GM20431 (cell line): Measurements from ENCODE around the gene HLA-DPB1.

Experiments
- in situ Hi-C: fragments of 300-500 bp; cut with MseI, MboI; formaldehyde crosslinking; loops from one replicate; pipeline ENCODE4 v1.15.0; 2020; ENCODE audit warnings: low sequenced_read_pairs; ENCODE audit not compliant: unreplicated experiment

The HLA-DPB1 gene

DNA sequence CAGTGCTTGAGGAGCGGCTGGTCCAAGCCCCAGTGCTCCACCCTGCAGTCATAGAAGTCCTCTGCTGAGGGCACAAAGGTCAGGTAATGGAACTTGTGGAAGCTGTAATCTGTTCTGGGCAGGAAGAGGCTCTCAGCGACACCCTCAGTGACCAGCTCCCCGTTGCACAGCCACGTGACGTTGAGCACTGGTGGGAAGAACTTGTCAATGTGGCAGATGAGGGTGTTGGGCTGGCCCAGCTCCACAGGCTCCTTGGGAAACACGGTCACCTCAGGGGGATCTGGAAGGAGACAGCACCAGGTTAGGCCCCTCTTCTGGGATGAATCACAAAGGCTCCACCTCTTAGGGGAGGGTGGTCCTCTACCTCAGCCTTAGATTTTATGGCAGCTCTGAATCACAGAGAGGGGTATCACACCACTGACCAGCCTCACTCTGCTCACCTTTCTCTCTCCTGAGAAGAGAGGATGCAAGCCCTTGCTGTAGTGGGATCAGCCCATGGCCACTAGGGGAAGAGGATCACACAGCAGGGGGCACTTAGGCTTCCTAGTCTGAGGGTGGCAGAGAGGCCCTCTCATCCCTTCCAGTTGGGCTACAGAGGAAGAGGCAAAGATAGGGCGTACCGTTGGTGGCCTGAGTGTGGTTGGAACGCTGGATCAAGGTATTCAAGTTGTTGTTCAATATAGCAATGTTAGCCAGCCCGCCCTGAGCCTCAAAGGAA, 6.6 kb upstream of the HLA-DPB1 start:
- in situ Hi-C loops = no loop called here

DNA sequence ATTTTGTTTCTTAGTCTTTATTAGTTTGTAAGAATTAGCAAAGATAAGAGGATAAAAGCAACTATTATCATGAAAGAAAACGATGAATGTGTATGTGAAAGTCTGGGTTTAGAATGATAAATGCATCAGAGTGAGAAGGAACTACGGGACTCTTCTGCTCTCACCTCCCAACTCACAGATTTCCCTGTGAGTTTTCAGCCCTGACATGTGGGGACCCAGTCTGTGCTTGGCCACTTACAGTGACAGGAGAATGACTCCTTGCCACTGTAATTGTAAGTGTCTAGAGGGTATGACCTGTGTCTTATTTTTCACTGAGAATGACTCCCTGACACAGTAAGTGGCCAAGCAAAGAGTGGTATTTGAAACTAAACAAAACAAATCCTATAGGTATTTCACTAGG, 4.9 kb upstream of the HLA-DPB1 start:
- in situ Hi-C loops = no loop called here

GRCh38 chr6:33071569-33071968, 4.2 kb upstream of the HLA-DPB1 start:
- in situ Hi-C loops = no loop called here

DNA sequence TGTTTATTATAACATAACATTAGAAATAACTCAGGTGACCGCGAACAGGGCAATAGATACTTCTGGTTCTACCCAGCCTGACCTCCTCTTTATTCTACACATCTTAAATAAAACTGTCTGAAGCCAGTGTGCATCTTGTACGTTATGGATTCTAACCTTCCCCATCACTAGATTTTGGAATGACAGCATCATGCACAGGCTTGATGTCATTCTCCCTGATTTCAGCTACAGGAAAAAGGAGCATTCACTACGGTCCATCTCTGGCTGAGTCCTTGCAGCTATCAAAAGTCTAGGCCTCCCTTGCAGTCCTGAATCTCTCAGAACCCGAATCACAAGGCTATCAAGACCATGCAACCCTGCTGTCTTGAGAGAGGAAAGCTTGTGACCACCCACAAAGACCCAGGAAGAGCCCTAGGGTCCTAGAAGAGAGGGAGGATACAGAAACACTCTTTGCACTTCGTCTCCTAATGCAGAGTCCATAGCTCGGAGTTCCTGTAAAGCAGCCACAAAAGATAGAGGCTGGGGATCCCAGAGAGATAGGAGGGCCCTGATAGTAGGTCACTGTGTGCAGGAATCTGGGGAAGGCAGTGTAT, 3.2 kb upstream of the HLA-DPB1 start:
- in situ Hi-C loops = no loop called here

DNA sequence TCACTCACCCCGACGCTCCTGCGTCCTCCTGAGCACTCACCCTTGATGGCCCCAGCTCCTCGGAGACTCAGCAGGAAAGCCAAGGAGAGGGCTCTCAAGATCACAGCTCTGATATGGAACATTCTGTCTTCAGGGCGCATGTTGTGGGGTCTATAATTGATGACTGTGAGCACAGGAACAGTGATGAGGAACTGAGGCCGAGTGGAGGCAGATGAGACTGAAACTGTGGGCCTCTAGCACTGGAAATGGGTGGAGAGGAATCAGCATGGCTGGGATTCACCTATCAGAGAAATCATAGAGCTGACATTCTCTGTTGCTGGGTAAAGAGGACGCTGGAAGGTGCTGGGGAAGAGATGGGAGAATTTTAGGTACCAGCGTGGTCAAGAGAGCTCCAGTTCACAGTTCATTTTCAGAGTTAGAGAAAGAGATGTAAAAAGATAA, 2.3 kb upstream of the HLA-DPB1 start, which contains the start of gene HLA-DPA1:
Gene HLA-DPA1 (minus strand): TSS at position 219 of the 441 bp plus-strand sequence.
- in situ Hi-C loops = no loop called here

DNA sequence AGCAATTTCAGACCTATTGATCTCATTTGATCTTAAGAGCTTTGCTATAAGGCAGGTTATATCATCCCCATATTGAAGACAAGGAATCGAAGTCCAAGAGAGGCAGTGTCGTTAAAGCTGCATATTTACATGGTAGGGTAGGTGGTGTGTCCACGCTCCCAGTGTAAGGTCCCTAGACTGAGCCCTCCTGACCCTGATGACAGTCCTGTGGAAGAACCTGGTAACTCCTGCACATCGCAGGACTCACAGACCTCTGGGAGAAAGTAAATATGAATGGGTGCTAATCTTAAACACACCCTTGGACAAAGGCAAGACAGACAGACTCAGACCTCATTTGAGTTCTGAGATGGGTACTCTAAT, 602 bp upstream of the HLA-DPB1 start:
- in situ Hi-C loops = no loop called here

- in situ Hi-C loops = no loop called here
Observed at GRCh38 chr6:33076406-33076934, 680 bp downstream of the HLA-DPB1 start.

- in situ Hi-C loops = no loop called here
Observed at GRCh38 chr6:33077908-33078307, 2.1 kb downstream of the HLA-DPB1 start.

- in situ Hi-C loops = no loop called here
Observed at GRCh38 chr6:33078442-33078841, 2.7 kb downstream of the HLA-DPB1 start.

DNA sequence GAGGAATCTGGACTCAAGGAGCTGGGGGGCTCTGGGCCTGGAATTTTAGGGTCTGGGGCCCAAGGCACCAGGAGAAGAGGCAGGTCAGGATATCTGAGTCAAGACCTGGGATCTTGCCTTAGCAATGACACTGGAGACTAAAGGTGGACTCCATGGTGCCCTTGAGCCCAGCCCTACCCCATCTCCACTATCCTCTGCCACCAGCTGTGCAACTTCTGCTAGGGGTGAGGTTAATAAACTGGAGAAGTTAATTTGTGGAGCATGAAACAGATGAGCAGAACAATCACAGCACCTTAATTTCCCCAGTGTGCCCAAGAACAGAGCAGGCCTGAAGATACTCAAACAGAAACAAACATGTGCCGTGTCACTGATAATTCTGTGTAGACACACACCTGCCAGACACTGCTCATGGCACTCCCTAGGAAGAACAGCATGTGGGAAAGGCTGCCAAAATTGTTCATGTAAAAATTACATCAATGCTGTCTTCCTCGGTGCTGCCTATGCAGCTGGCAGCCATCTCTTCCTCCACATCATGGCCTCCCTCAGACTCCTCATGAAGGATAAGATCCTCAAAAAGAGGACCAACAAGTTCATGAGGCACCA, 3.2 kb downstream of the HLA-DPB1 start:
- in situ Hi-C loops = no loop called here

- in situ Hi-C loops = no loop called here
Observed at GRCh38 chr6:33079580-33079979, 3.8 kb downstream of the HLA-DPB1 start.

DNA sequence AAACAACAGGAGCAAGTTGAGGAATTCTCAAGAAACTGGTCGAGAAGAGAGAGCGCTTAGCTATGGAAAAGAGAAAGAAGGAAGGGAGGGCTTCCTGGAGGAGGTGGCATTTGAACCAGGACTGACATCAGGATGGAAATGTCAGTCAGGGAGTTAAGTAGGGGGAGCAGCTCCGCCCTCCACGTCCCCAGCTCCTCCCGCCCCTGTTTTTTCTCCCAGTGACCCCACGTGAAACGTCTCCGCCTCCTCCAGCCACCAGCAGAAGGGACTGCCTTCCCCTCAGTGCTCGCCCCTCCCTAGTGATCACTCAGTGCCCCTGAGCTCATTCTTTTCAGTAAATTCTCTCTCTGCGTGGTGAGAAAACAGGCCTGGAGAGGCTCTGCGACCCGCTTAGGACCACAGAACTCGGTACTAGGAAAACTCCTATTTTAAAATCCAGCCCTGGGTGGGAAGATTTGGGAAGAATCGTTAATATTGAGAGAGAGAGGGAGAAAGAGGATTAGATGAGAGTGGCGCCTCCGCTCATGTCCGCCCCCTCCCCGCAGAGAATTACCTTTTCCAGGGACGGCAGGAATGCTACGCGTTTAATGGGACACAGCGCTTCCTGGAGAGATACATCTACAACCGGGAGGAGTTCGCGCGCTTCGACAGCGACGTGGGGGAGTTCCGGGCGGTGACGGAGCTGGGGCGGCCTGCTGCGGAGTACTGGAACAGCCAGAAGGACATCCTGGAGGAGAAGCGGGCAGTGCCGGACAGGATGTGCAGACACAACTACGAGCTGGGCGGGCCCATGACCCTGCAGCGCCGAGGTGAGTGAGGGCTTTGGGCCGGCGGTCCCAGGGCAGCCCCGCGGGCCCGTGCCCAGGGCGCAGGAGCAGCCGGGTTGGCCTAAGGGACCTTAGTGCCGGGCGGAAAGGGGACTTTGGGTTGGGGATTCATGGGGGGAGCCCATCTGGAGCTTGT, 4.6 kb downstream of the HLA-DPB1 start:
- in situ Hi-C loops = loop anchor here (10.0 kb wide), 1 partner anchor 76 kb away; the partner anchor contains the start of gene HLA-DOA

DNA sequence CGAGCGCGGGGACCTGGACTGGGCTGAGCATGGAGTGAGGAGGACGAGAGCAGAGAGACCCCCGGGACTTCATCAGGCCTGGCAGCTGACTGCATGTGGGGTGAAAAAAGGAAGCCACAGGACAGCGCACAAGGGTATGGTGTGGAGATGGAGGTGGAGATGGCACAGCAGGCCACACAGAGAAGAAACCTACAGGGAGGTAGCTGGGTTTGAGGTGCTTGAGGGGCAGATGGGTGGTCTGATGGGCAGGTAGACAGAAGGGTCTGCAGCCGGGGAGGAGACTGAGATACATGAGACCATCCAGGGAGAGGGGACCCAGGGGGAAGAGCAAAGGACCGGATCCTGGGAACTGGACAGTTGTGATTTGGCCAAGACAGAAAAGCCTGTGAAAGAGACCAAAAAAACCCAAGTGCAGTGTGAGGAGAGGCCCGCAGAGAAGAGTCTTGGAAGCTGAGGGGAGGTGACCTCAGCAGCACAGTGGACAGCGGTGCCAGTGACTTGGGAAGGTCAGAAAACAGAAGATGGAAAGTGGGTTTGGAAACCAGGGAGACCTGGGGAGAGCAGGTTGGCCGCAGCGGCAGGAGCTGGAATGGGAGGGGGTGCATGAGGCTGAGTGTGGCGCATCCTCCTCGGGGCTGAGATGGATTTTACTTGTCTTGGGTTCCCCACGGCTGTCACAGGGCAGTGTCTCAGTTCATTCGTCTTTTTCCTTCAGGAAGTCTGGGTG, 5.5 kb downstream of the HLA-DPB1 start:
- in situ Hi-C loops = loop anchor here (10.0 kb wide), 1 partner anchor 76 kb away; the partner anchor contains the start of gene HLA-DOA

DNA sequence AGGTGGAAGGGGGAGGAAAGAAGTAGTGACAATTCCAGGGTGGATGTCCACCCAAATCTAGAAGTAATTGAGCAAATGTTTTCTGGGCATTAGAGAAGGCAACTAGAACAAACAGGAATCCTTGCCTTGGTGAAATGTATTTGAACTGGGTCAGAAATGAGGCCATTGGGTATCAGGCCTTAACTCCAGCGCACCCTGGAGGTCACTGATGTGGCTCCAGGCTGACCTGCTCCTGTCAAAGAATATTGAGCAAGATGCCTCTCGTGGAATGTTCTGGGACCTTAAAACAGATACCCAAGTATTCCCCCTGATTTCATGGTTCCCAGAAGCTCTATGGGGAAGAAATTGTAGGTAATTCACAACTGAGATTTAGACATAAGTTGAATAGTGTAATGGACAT, 6.9 kb downstream of the HLA-DPB1 start:
- in situ Hi-C loops = loop anchor here (10.0 kb wide), 1 partner anchor 78 kb away; the partner anchor contains the start of gene HLA-DOA

GRCh38 chr6:33085627-33086026, 9.8 kb downstream of the HLA-DPB1 start:
- in situ Hi-C loops = loop anchor here (10.0 kb wide), 1 partner anchor 81 kb away; the partner anchor contains the start of gene HLA-DOA

GRCh38 chr6:33088258-33088930, 12.6 kb downstream of the HLA-DPB1 start:
- in situ Hi-C loops = loop anchor here (10.0 kb wide), 1 partner anchor 84 kb away; the partner anchor contains the start of gene HLA-DOA

GRCh38 chr6:33088931-33089620, 13.3 kb downstream of the HLA-DPB1 start:
- in situ Hi-C loops = loop anchor here (10.0 kb wide), 1 partner anchor 84 kb away; the partner anchor contains the start of gene HLA-DOA

DNA sequence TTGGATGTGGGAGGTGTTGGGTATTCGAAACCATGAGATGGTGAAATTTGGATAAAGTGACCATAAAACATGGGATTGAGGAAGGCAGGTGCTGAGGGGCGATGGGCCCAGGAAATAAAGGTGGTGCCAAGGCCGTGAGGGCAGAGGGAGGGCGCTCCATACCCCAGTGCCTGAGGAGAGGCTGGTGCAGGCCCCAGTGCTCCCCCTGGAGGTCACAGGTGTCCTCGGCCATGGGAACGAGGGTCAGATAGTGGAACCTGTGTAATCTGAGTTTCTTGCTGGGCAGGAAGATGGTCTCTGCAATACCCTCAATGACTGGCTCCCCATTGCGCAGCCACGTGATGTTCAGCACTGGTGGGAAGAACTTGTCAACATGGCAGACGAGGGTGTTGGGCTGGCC, 16.2 kb downstream of the HLA-DPB1 start:
- in situ Hi-C loops = no loop called here
